ENCODE data around the gene MYOG.

The MYOG gene

GRCh38 chr1:203055161-203055799, 30.5 kb downstream of the MYOG start:
- Histone ChIP-seq H3K4me3 (ENCODE audit: low read depth, low read length) (no peak overlapping the region), H3K9me3 (ENCODE audit: severe bottlenecking) (no peaks in the 10 kb centered on the region), H3K27me3 (ENCODE audit: insufficient read depth, low read depth, severe bottlenecking) (no peaks in the 10 kb centered on the region), H3K36me3 (peaks cover 98% of the 10 kb centered on the region), H3K27ac (no peak overlapping the region)
- TF ChIP-seq CTCF (IDR thresholded peaks at IDR 0.05; ENCODE audit: low read depth, low read length): peak; percentile 73
- DNase-seq: peak; percentile 62

GRCh38 chr1:203054642-203055041, 31.2 kb downstream of the MYOG start:
- no peak for TF ChIP-seq CTCF (IDR thresholded peaks at IDR 0.05; ENCODE audit: low read depth, low read length)

GRCh38 chr1:203054184-203054583, 31.6 kb downstream of the MYOG start:
- Histone ChIP-seq H3K27ac (no peak overlapping the region), H3K4me3 (ENCODE audit: low read depth, low read length) (no peak overlapping the region), H3K27me3 (ENCODE audit: insufficient read depth, low read depth, severe bottlenecking) (no peaks in the 10 kb centered on the region), H3K36me3 (peaks cover 96% of the 10 kb centered on the region), H3K9me3 (ENCODE audit: severe bottlenecking) (no peaks in the 10 kb centered on the region)
- no peak for TF ChIP-seq CTCF (IDR thresholded peaks at IDR 0.05; ENCODE audit: low read depth, low read length)
- DNase-seq: no peak

More at GRCh38 chr1:203054642-203055041, 31.2 kb downstream of the MYOG start:
- Histone ChIP-seq H3K27me3 (ENCODE audit: insufficient read depth, low read depth, severe bottlenecking) (no peaks in the 10 kb centered on the region), H3K9me3 (ENCODE audit: severe bottlenecking) (no peaks in the 10 kb centered on the region), H3K36me3 (peaks cover 98% of the 10 kb centered on the region), H3K27ac (no peak overlapping the region), H3K4me3 (ENCODE audit: low read depth, low read length) (no peak overlapping the region)
- no peak for DNase-seq

DNA sequence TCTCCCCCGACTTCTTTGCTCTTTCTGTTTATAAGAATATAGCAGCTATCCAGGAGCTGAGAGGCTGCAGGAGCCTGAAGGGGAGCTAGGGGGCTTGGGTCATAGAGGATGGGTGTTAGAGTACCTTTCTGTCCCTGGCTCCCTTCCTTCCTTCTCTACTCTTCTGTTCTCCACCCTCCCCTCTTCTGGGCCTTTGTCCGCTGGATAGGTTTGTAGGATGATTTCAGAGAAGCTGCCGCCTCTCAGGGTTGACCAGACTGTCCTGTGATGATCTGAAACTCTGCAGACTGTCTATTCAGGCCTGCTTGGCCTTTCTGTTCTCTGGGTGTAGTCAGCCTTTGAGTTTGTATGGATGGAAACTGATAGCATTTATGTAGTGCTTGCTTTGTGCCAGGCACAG, 33.2 kb downstream of the MYOG start:
- Histone ChIP-seq H3K36me3 (peaks cover 94% of the 10 kb centered on the region), H3K27ac (no peak overlapping the region; the same call in 1 of the 2 replicates), H3K9me3 (ENCODE audit: severe bottlenecking) (no peaks in the 10 kb centered on the region), H3K27me3 (ENCODE audit: insufficient read depth, low read depth, severe bottlenecking) (no peaks in the 10 kb centered on the region), H3K4me3 (ENCODE audit: low read depth, low read length) (no peak overlapping the region)
- no peak for DNase-seq
- no peak for TF ChIP-seq CTCF (IDR thresholded peaks at IDR 0.05; ENCODE audit: low read depth, low read length)

GRCh38 chr1:203051841-203052324, 33.9 kb downstream of the MYOG start:
- no peak overlapping the region for H3K4me3 ChIP-seq (ENCODE audit: low read depth, low read length)
- peaks cover 94% of the 10 kb centered on the region for H3K36me3 ChIP-seq
- no peak for TF ChIP-seq CTCF (IDR thresholded peaks at IDR 0.05; ENCODE audit: low read depth, low read length)
- H3K9me3 ChIP-seq (ENCODE audit: severe bottlenecking): no peaks in the 10 kb centered on the region
- peak overlapping the region; percentile 11; the same call in 1 of the 2 replicates for H3K27ac ChIP-seq
- no peaks in the 10 kb centered on the region for H3K27me3 ChIP-seq (ENCODE audit: insufficient read depth, low read depth, severe bottlenecking)
- DNase-seq: peak; percentile 61

GRCh38 chr1:203050826-203051225, 35.0 kb downstream of the MYOG start:
- Histone ChIP-seq H3K36me3 (peaks cover 94% of the 10 kb centered on the region), H3K4me3 (ENCODE audit: low read depth, low read length) (no peak overlapping the region), H3K9me3 (ENCODE audit: severe bottlenecking) (no peaks in the 10 kb centered on the region), H3K27me3 (ENCODE audit: insufficient read depth, low read depth, severe bottlenecking) (no peaks in the 10 kb centered on the region), H3K27ac (peak overlapping the region; percentile 9; the same call in 1 of the 2 replicates)
- DNase-seq: no peak
- no peak for TF ChIP-seq CTCF (IDR thresholded peaks at IDR 0.05; ENCODE audit: low read depth, low read length)

Measured in WERI-Rb-1 (cell line).